OCI-LY7 (cell line): ENCODE data around the gene PPTC7. TPM values are rescaled to one million over a fixed set of nuclear protein-coding genes. Genes with fewer than 3 reads are reported as not detected.
A peak's percentile ranks its signal among the peaks of the same experiment; 100 is the strongest.

ENCODE experiments used
- BruUV-seq: library from RNA; stranded (reverse); fragments of 400-500 nt; replicated peaks from 2 replicates; lab custom pipeline; 2021; lab: Mats Ljungman, UMichigan
- CTCF ChIA-PET: fragments of 300-600 bp; sonication (Branson Sonifier 250); formaldehyde crosslinking; loops from one replicate; lab custom pipeline; 2022; ENCODE audit warnings: antibody characterized with exemption; ENCODE audit not compliant: unreplicated experiment; lab: Charles Lee
- POLR2A ChIA-PET: fragments of 300-600 bp; sonication (Branson Sonifier 250); formaldehyde crosslinking; loops from one replicate; lab custom pipeline; 2022; ENCODE audit warnings: antibody characterized with exemption; lab: Charles Lee
- DNase-seq: peaks from one replicate; pipeline ENCODE4 v3.0.0-alpha.2; 2015; ENCODE audit warnings: low spot score
- H2AFZ ChIP-seq: fragments of 200-600 bp; sonication (generic), shearing (Covaris generic); 2 replicates; pipeline ENCODE4 v1.6.1; 2014; ENCODE audit warnings: mild to moderate bottlenecking, antibody characterized with exemption, low read length, moderate library complexity
- H3K27ac ChIP-seq: fragments of 200-600 bp; sonication (generic); 2 replicates; pipeline ENCODE4 v1.5.1; 2014; ENCODE audit warnings: mixed run types, low read depth, mild to moderate bottlenecking, moderate library complexity, low read length, inconsistent platforms; ENCODE audit not compliant: poor library complexity, severe bottlenecking
- H3K36me3 ChIP-seq: fragments of 200-600 bp; sonication (generic); 2 replicates; pipeline ENCODE4 v1.6.1; 2014; ENCODE audit warnings: mild to moderate bottlenecking, antibody characterized with exemption, low read length, moderate library complexity, mixed read lengths; ENCODE audit not compliant: insufficient read depth
- H3K4me1 ChIP-seq: fragments of 200-600 bp; sonication (generic); 2 replicates; pipeline ENCODE4 v1.5.1; 2014; ENCODE audit warnings: mild to moderate bottlenecking, low read length; ENCODE audit not compliant: insufficient read depth, poor library complexity, severe bottlenecking
- H3K4me2 ChIP-seq: fragments of 200-600 bp; sonication (generic); 2 replicates; pipeline ENCODE4 v1.6.1; 2014; ENCODE audit warnings: mild to moderate bottlenecking, low read length
- H3K4me3 ChIP-seq: fragments of 200-600 bp; sonication (generic); 2 replicates; pipeline ENCODE4 v1.5.1; 2014; ENCODE audit warnings: mild to moderate bottlenecking, low read depth, low read length; ENCODE audit not compliant: poor library complexity, severe bottlenecking
- H3K79me2 ChIP-seq: fragments of 200-600 bp; sonication (generic); 2 replicates; pipeline ENCODE4 v1.6.1; 2016; ENCODE audit warnings: low read depth, mild to moderate bottlenecking, low read length, moderate library complexity, mixed read lengths; ENCODE audit not compliant: insufficient read depth
- H3K9me2 ChIP-seq: fragments of 200-600 bp; sonication (generic); 2 replicates; pipeline ENCODE4 v1.6.1; 2016; ENCODE audit warnings: mild to moderate bottlenecking, low read length, mixed read lengths; ENCODE audit not compliant: insufficient read depth
- H3K9me3 ChIP-seq: fragments of 200-600 bp; sonication (generic); 2 replicates; pipeline ENCODE4 v1.6.1; 2014; ENCODE audit warnings: mild to moderate bottlenecking, mixed run types, low read length, mixed read lengths
- H4K20me1 ChIP-seq: fragments of 200-600 bp; sonication (generic); 2 replicates; pipeline ENCODE4 v1.6.1; 2014; ENCODE audit warnings: mild to moderate bottlenecking, antibody characterized with exemption, low read length, moderate library complexity, mixed read lengths; ENCODE audit not compliant: insufficient read depth
- CTCF ChIP-seq: fragments of 200-600 bp; sonication (generic); conservative IDR thresholded peaks from 2 replicates; pipeline ENCODE4 v1.5.1; 2014; ENCODE audit warnings: mild to moderate bottlenecking, antibody characterized with exemption, low read length, moderate library complexity, mixed read lengths
- EZH2phosphoT487 ChIP-seq: fragments of 200-600 bp; sonication (generic); IDR thresholded peaks from 2 replicates; pipeline ENCODE4 v1.6.1; 2018; ENCODE audit warnings: low read depth, borderline replicate concordance, mild to moderate bottlenecking, mixed run types, antibody characterized with exemption, low read length, moderate library complexity, mixed read lengths
- intact Hi-C: fragments of 100-400 bp; cut with micrococcal nuclease; formaldehyde crosslinking; loops from one replicate; pipeline ENCODE4 v1.10.0; 2022; ENCODE audit not compliant: unreplicated experiment
- total RNA-seq, 2 experiments: library from RNA; depleted of rRNA in 1 of 2; stranded (reverse); fragments of >200 nt in 1 of 2; shearing (Covaris generic) in 1 of 2; gene quantifications; 2 replicates each; pipeline ENCODE4 v1.2.3, GENCODE V29; 2014 to 2022

Gene PPTC7
- total RNA-seq, 2 experiments from 2014 or later: 11.4 to 29.7 TPM

GRCh38 chr12:110622582-110622981 is 39.5 kb upstream of the PPTC7 start:
- CTCF ChIA-PET: no interaction called here
- no peak overlapping the region for H3K4me3 ChIP-seq
- intact Hi-C loops: no loop called here
- H3K9me3 ChIP-seq: no peaks in the 10 kb centered on the region
- POLR2A ChIA-PET: no interaction called here
- BruUV-seq: no TSS peak
- H3K4me2 ChIP-seq: no peak overlapping the region
- no peaks in the 10 kb centered on the region for H3K79me2 ChIP-seq
- no peak for DNase-seq
- H3K4me1 ChIP-seq: peaks cover 55% of the 10 kb centered on the region
- H4K20me1 ChIP-seq: no peaks in the 10 kb centered on the region
- no peak overlapping the region for H3K27ac ChIP-seq
- no peaks in the 10 kb centered on the region for H3K36me3 ChIP-seq
- H2AFZ ChIP-seq: no peak overlapping the region
- TF ChIP-seq CTCF (no peak), EZH2phosphoT487 (no peak)
- H3K9me2 ChIP-seq: no peaks in the 10 kb centered on the region

- no peaks in the 10 kb centered on the region for H3K9me3 ChIP-seq
- H3K4me2 ChIP-seq: peak overlapping the region; percentile 78
- peak overlapping the region; percentile 19 for H3K27ac ChIP-seq
- no peaks in the 10 kb centered on the region for H3K9me2 ChIP-seq
- BruUV-seq: no TSS peak
- POLR2A ChIA-PET: interaction anchor here (0.5 to 1.9 kb wide), 11 partner anchors 9 to 1145 kb away, joined by 3 to 21 read pairs (median 3); no protein-coding TSS in a partner anchor
- DNase-seq: peak; percentile 75
- peak overlapping the region; percentile 81 for H2AFZ ChIP-seq
- peak overlapping the region; percentile 59 for H3K4me3 ChIP-seq
- no peaks in the 10 kb centered on the region for H3K79me2 ChIP-seq
- TF ChIP-seq EZH2phosphoT487 (no peak), CTCF (peak; percentile 82)
- no peaks in the 10 kb centered on the region for H4K20me1 ChIP-seq
- H3K4me1 ChIP-seq: peaks cover 50% of the 10 kb centered on the region
- CTCF ChIA-PET: interaction anchor here (0.5 to 1.2 kb wide), 3 partner anchors 29 to 208 kb away, joined by 3 read pairs; no protein-coding TSS in a partner anchor
- no peaks in the 10 kb centered on the region for H3K36me3 ChIP-seq
- intact Hi-C loops: loop anchor here (1.0 kb wide), 3 partner anchors 79 to 269 kb away; no protein-coding TSS in a partner anchor
Measured at GRCh38 chr12:110619534-110619953, 36.4 kb upstream of the PPTC7 start.

GRCh38 chr12:110616471-110617115 is 33.5 kb upstream of the PPTC7 start:
- BruUV-seq: no TSS peak
- H2AFZ ChIP-seq: no peak overlapping the region
- H3K79me2 ChIP-seq: no peaks in the 10 kb centered on the region
- intact Hi-C loops: no loop called here
- no peaks in the 10 kb centered on the region for H3K36me3 ChIP-seq
- H3K4me2 ChIP-seq: no peak overlapping the region
- peaks cover 66% of the 10 kb centered on the region for H3K4me1 ChIP-seq
- no peaks in the 10 kb centered on the region for H3K9me2 ChIP-seq
- no peak for DNase-seq
- H4K20me1 ChIP-seq: no peaks in the 10 kb centered on the region
- ChIA-PET CTCF (interaction anchor here (1.1 kb wide), 1 partner anchor 81 kb away, joined by 3 read pairs; no protein-coding TSS in a partner anchor), POLR2A (interaction anchor here (0.7 to 1.8 kb wide), 6 partner anchors 14 to 108 kb away, joined by 3 to 6 read pairs (median 4); no protein-coding TSS in a partner anchor)
- no peak overlapping the region for H3K4me3 ChIP-seq
- H3K9me3 ChIP-seq: no peaks in the 10 kb centered on the region
- no peak overlapping the region for H3K27ac ChIP-seq
- no peak for TF ChIP-seq EZH2phosphoT487
- no peak for TF ChIP-seq CTCF
